AG04449 (cell line): Measurements from ENCODE around the gene EMP3.

Experiments used
- CTCF ChIA-PET: fragments of 350-600 bp; formaldehyde crosslinking; extraction: SDS; loops from one replicate; lab custom pipeline; 2021; ENCODE audit warnings: antibody characterized with exemption; lab: Yijun Ruan, JAX
- POLR2A ChIA-PET: fragments of 400-600, 350-600 bp; formaldehyde crosslinking; extraction: SDS; loops from one replicate; lab custom pipeline; 2020; ENCODE audit warnings: antibody characterized with exemption, inconsistent platforms; lab: Yijun Ruan, JAX
- DNase-seq: peaks from one replicate; pipeline ENCODE4 v3.0.0-alpha.2; 2010; ENCODE audit warnings: low read depth, low spot score
- H3K4me3 ChIP-seq: 2 replicates; pipeline ENCODE4 v1.5.1; 2011; ENCODE audit warnings: low read depth, mild to moderate bottlenecking, control low read depth, low read length
- CTCF ChIP-seq: IDR thresholded peaks from one replicate; pipeline ENCODE4 v1.5.1; 2011; ENCODE audit warnings: mild to moderate bottlenecking, moderate library complexity, low read length, control low read depth, inconsistent platforms; ENCODE audit not compliant: insufficient read depth; ENCODE audit errors: missing control alignments

Gene EMP3

GRCh38 chr19:48378194-48378570 is 52.8 kb downstream of the EMP3 start:
- no peak overlapping the region for H3K4me3 ChIP-seq
- DNase-seq = no peak
- POLR2A ChIA-PET = interaction anchor here (1.3 kb wide), 1 partner anchor 15 kb away, joined by 3 read pairs; no protein-coding TSS in a partner anchor
- TF ChIP-seq CTCF = no peak
- CTCF ChIA-PET = interaction anchor here (2.2 kb wide), 1 partner anchor 13 kb away, joined by 8 read pairs; the partner anchor contains the start of gene KDELR1

DNA sequence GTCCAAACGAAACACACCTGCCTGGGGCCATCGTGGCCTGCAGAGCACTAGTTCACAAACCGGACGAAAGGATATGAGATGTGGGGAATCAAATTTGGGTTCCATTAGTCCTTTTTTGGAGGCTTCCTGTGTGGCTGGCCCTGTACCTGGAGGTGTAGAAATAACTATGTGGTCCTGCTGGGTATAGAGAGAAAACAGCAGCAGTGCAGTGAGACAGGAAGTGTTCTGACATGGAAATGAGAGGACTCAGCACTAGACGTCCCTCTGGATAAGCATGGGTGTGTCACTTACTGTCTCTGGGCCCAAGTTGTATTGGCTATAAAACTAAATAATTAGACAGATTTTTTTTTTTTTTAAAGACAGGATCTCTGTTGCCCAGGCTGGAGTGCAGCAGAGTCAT is 53.7 kb downstream of the EMP3 start:
- no peak overlapping the region for H3K4me3 ChIP-seq
- ChIA-PET CTCF (interaction anchor here (2.2 kb wide), 1 partner anchor 12 kb away, joined by 8 read pairs; the partner anchor contains the start of gene KDELR1), POLR2A (no interaction called here)
- no peak for TF ChIP-seq CTCF
- DNase-seq = no peak
